PC-9 (cell line): ENCODE results near the gene CXCL1.

Experiments
- EZH2 ChIP-seq: fragments of 200-600 bp; sonication (generic); IDR thresholded peaks from 2 replicates; pipeline ENCODE4 v1.8.0; 2017; ENCODE audit warnings: antibody characterized with exemption, low read depth
- TF ChIP-seq, protein P1 (sequence below): fragments of 200-600 bp; sonication (generic); conservative IDR thresholded peaks from 2 replicates; pipeline ENCODE4 v1.6.1; 2017; ENCODE audit warnings: mixed run types, antibody characterized with exemption, mild to moderate bottlenecking, moderate library complexity

DNA sequence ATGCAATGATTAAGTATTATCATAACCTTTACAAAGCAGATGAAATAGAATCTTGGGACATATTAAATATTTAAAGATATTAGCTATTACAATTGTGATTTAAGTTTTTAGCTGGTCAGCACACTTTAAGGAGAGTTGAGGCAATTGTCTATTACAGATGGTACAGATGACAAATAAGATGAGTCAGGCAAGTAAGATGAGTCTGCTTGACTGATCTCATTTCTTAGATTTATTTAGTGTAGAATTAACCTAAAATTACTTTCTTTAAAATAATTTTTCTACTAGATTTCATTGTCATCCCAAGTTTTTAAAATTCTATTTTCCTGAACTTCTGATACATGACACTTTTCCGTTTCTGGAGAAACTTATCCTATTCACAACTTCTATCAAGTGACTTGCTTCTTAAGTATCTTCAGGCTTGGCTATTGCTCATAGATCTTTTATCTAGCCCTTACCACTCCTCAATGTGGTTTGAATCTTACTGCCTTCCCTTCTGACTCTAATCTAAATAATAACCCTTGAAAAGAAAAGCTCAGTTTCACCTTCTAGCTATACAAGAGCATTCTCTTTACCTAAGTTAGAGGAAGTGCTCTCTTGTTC is 32.9 kb downstream of the CXCL1 start:
- no peak for TF ChIP-seq EZH2
- TF ChIP-seq, protein P1, sequence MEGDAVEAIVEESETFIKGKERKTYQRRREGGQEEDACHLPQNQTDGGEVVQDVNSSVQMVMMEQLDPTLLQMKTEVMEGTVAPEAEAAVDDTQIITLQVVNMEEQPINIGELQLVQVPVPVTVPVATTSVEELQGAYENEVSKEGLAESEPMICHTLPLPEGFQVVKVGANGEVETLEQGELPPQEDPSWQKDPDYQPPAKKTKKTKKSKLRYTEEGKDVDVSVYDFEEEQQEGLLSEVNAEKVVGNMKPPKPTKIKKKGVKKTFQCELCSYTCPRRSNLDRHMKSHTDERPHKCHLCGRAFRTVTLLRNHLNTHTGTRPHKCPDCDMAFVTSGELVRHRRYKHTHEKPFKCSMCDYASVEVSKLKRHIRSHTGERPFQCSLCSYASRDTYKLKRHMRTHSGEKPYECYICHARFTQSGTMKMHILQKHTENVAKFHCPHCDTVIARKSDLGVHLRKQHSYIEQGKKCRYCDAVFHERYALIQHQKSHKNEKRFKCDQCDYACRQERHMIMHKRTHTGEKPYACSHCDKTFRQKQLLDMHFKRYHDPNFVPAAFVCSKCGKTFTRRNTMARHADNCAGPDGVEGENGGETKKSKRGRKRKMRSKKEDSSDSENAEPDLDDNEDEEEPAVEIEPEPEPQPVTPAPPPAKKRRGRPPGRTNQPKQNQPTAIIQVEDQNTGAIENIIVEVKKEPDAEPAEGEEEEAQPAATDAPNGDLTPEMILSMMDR = no peak
